HG03025 (cell line): ENCODE measurements around the gene RFC1.

Experiments
- ATAC-seq: cut with Tn5 transposase; IDR thresholded peaks from one replicate; pipeline ENCODE4 v1.9.1; 2021; ENCODE audit warnings: mild to moderate bottlenecking, moderate library complexity; ENCODE audit not compliant: unreplicated experiment, low FRiP score

The RFC1 gene

GRCh38 chr4:39259571-39260330, 106.4 kb downstream of the RFC1 start:
- ATAC-seq, result no peak

- ATAC-seq, result no peak
Measured at GRCh38 chr4:39256436-39256835, 109.7 kb downstream of the RFC1 start.

- ATAC-seq, result no peak
Measured at GRCh38 chr4:39255871-39256270, 110.3 kb downstream of the RFC1 start.

- no peak for ATAC-seq
Measured at GRCh38 chr4:39255266-39255665, 110.9 kb downstream of the RFC1 start.

- ATAC-seq, result no peak
Measured at GRCh38 chr4:39243462-39243861, 122.7 kb downstream of the RFC1 start.
